RWPE2 (cell line): Measurements from ENCODE around the gene PAX7.

ENCODE experiments used
- ATAC-seq: fragments of 200-7000 bp; cut with Tn5 transposase; 3 replicates; pipeline ENCODE4 v1.9.1; 2021; ENCODE audit warnings: low read depth
- DNase-seq: peaks from one replicate; pipeline ENCODE4 v3.0.0-alpha.2; 2020; ENCODE audit warnings: low spot score
- H3K27ac ChIP-seq: fragments of 450-650 bp; 2 replicates; pipeline ENCODE4 v1.5.1; 2017; ENCODE audit warnings: mild to moderate bottlenecking; ENCODE audit not compliant: poor library complexity, severe bottlenecking
- H3K27me3 ChIP-seq: fragments of 250-450 bp; sonication (Bioruptor Pico); 2 replicates; pipeline ENCODE4 v1.5.1; 2021; ENCODE audit warnings: mild to moderate bottlenecking, moderate library complexity; ENCODE audit not compliant: insufficient read depth, poor library complexity, severe bottlenecking
- H3K36me3 ChIP-seq: fragments of 250-450 bp; sonication (Bioruptor Pico); 2 replicates; pipeline ENCODE4 v1.5.1; 2020; ENCODE audit warnings: low read depth, mild to moderate bottlenecking, moderate library complexity
- H3K4me1 ChIP-seq: fragments of 250-450 bp; sonication (Bioruptor Pico); 2 replicates; pipeline ENCODE4 v1.5.1; 2021; ENCODE audit warnings: mild to moderate bottlenecking, moderate library complexity; ENCODE audit not compliant: insufficient read depth, poor library complexity, severe bottlenecking
- H3K4me3 ChIP-seq: fragments of 250-450 bp; sonication (Bioruptor Pico); 2 replicates; pipeline ENCODE4 v1.5.1; 2021; ENCODE audit warnings: mild to moderate bottlenecking, moderate library complexity; ENCODE audit not compliant: severe bottlenecking
- H3K9me3 ChIP-seq: fragments of 250-450 bp; sonication (Bioruptor Pico); 2 replicates; pipeline ENCODE4 v1.5.1; 2021; ENCODE audit warnings: mild to moderate bottlenecking, moderate library complexity; ENCODE audit not compliant: severe bottlenecking
- TF ChIP-seq, protein P1 (sequence below): fragments of 450-650 bp; IDR thresholded peaks from one replicate; pipeline ENCODE4 v1.5.1; 2017; ENCODE audit warnings: mild to moderate bottlenecking, moderate library complexity; ENCODE audit not compliant: poor library complexity, severe bottlenecking

The PAX7 gene

DNA sequence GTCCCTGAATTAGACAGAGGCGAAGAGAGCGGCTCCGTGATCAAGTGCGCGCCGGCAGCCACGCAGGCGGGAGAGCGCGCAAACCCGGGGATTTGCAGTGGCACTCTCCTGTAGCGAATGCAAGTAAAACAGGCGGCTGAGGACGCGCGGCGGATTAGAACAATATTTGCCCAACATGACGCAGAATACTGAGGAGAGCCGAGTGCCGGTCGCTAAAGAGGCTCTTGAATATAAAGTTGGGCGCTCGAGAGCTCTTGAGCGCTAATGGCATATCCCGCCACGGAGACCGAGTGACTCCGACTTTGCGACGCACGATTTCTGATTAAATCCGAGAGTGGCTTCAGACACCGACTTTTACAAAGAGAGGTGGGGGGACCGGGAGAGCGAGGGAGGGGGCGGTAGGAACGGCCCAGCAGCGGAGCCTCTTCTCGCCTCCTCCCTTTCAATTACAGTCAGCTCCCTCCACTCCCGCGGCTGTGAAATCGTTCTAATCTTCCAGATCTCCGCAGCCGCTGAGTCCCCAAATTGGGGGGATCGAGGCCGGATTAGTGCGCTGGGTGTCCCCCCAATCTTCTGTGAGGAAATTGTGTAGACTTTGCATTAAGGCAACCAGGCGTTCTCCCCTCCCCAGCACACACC, 2.3 kb downstream of the PAX7 start:
- no peak overlapping the region for H3K4me3 ChIP-seq
- DNase-seq, result no peak
- TF ChIP-seq, protein P1, sequence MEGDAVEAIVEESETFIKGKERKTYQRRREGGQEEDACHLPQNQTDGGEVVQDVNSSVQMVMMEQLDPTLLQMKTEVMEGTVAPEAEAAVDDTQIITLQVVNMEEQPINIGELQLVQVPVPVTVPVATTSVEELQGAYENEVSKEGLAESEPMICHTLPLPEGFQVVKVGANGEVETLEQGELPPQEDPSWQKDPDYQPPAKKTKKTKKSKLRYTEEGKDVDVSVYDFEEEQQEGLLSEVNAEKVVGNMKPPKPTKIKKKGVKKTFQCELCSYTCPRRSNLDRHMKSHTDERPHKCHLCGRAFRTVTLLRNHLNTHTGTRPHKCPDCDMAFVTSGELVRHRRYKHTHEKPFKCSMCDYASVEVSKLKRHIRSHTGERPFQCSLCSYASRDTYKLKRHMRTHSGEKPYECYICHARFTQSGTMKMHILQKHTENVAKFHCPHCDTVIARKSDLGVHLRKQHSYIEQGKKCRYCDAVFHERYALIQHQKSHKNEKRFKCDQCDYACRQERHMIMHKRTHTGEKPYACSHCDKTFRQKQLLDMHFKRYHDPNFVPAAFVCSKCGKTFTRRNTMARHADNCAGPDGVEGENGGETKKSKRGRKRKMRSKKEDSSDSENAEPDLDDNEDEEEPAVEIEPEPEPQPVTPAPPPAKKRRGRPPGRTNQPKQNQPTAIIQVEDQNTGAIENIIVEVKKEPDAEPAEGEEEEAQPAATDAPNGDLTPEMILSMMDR, result no peak

DNA sequence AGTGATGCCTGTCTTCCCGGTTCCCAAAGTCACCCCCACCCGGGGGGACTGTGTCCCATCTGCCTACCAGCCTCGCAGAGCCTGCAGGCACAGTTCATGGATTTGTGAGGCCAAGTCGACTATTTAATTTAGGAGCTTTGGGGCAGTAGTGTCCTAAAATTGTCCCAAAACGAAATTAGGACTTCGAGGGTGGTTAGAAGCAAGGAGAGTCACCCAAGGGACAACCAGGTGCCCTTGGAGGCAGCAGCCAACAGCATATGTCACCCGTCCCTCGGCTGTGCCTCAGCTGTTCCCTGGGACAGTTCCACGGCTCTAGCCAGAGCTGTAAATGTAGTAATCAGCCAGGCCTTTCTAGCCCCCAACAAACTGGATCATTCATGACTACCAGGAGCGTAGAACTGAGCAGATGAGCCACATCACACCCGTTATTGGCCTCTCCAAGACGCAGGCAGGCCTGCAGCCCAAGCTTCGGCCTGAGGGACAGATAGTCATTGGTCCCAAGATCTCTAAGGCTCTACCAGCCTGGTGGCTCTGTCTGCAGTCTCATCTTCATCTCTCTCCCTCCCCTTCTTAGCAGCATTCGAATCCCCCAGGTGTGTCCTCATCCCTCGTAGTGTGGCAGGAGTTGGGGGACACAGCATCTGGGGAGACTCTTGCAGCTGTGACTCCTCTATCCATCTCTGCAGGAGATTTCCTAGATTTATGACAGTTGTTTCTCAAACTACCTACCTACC, 2.9 kb downstream of the PAX7 start:
- Histone ChIP-seq H3K27ac (no peak overlapping the region), H3K4me1 (no peaks in the 10 kb centered on the region), H3K4me3 (no peak overlapping the region), H3K36me3 (no peaks in the 10 kb centered on the region), H3K27me3 (peaks cover 99% of the 10 kb centered on the region), H3K9me3 (no peaks in the 10 kb centered on the region)
- no peak for ATAC-seq
- TF ChIP-seq, protein P1, result no peak
- DNase-seq, result no peak

More for the DNA sequence above, 2.3 kb downstream of the PAX7 start:
- peaks cover 99% of the 10 kb centered on the region for H3K27me3 ChIP-seq
- H3K9me3 ChIP-seq, result no peaks in the 10 kb centered on the region
- H3K36me3 ChIP-seq, result no peaks in the 10 kb centered on the region
- no peaks in the 10 kb centered on the region for H3K4me1 ChIP-seq
- no peak overlapping the region for H3K27ac ChIP-seq
- ATAC-seq, result no peak

DNA sequence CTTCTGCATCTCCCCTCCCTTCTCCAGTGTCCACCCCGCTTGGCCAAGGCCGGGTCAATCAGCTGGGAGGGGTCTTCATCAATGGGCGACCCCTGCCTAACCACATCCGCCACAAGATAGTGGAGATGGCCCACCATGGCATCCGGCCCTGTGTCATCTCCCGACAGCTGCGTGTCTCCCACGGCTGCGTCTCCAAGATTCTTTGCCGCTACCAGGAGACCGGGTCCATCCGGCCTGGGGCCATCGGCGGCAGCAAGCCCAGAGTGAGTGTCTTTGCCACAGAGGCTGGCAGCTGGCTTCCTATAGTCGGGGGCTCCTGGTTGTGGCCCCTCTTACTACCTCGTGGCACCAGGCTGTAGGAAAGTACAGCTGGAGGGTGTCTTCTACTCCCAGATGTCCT, 3.6 kb downstream of the PAX7 start:
- H3K27me3 ChIP-seq, result peaks cover 99% of the 10 kb centered on the region
- no peak for DNase-seq

DNA sequence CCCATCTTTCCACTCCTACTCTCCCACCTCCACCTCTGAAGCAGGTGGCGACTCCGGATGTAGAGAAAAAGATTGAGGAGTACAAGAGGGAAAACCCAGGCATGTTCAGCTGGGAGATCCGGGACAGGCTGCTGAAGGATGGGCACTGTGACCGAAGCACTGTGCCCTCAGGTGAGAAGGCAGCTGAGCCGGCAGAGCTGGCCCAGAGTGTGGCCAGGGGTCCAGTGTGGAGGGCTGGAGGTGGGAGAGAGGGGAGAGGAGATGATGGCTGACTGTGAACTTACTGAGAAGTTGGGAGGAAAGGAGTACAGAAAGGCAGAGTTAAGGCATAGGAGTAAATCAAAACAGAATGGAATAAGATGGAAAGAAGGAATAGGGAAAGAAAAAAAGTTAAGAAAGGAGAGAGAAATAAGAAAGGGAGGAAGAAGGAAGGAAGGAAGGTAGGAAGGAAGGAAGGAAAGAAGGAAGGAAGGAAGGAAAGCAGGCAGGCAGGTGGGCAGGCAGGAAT, 4.5 kb downstream of the PAX7 start:
- no peak for ATAC-seq
- H3K27me3 ChIP-seq, result peaks cover 99% of the 10 kb centered on the region
- H3K9me3 ChIP-seq, result no peaks in the 10 kb centered on the region
- no peak overlapping the region for H3K4me3 ChIP-seq
- H3K27ac ChIP-seq, result no peak overlapping the region
- TF ChIP-seq, protein P1, result no peak
- no peak for DNase-seq
- no peaks in the 10 kb centered on the region for H3K36me3 ChIP-seq
- no peaks in the 10 kb centered on the region for H3K4me1 ChIP-seq

More for the DNA sequence above, 3.6 kb downstream of the PAX7 start:
- Histone ChIP-seq H3K36me3 (no peaks in the 10 kb centered on the region), H3K9me3 (no peaks in the 10 kb centered on the region), H3K4me1 (no peaks in the 10 kb centered on the region), H3K4me3 (no peak overlapping the region), H3K27ac (no peak overlapping the region)
- TF ChIP-seq, protein P1, result no peak
- ATAC-seq, result no peak
